TTC549 (cell line): Measurements from ENCODE around the gene JMY.
"Not testable (repeated sequence)": the region's sequence is repeated elsewhere in the genome, so short reads cannot be mapped to it uniquely, and the experiment has no call there.

ENCODE experiments used
- FAIRE-seq: peaks from 2 replicates; lab custom pipeline; 2012; peaks lifted over from hg19 to GRCh38; lab: Jason Lieb, UNC

The JMY gene

DNA sequence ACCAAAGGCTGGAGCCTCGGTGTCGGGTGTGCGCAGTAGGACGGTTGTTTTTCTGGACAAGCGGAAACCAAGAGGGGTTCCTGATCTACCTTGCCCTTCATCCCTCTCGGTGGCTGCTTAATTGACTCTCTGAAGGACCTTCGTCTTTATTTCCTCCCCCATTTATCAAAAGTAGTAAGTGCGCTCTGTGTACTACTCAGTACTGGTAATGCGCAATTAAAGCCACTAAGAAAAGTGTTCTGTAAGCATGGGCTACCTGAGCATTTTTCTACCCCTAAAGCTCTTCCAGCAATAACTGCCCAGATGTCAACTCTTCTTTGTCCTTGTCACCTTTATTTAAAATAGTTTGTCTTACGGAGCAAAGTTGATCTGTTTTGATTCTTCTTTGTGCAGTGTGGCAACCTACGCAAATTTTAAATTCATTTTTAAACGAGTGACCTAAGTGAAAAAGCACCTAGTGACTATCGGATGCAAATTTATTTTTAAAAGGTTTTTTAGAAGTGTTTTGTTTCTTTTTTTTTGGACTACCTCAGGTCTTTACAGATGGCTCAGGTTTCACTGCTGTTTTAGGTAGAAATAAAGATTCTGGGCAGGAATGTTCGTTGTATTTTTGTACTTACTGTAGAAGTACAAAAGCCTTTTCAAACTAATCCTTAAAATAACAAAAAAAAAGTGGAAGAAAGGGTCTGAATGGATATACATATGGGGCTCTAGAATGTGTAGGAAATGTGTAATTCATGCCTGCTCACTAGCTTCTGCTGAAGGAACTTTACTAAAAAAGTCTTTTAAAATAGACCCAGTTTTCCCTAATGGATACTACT, 2.0 kb downstream of the JMY start:
- no peak for FAIRE-seq

DNA sequence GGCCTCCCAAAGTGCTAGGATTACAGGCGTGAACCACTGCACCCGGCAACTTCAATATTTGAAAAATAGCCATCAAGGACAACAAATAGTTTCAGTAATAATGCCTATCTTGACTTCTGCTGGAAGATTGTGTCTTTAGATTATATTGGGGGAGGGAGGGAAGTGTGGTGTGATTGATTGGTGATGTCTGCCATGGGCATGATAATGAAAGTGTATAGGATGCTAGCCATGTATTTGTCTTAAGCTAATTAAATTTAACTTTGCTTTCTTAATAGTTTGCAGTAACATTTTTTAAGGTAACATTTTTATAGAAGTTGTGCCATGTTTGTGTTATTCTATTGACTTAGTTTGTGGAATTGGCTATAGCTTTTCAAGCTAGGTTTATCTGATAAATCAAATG, 4.6 kb downstream of the JMY start:
- no peak for FAIRE-seq

DNA sequence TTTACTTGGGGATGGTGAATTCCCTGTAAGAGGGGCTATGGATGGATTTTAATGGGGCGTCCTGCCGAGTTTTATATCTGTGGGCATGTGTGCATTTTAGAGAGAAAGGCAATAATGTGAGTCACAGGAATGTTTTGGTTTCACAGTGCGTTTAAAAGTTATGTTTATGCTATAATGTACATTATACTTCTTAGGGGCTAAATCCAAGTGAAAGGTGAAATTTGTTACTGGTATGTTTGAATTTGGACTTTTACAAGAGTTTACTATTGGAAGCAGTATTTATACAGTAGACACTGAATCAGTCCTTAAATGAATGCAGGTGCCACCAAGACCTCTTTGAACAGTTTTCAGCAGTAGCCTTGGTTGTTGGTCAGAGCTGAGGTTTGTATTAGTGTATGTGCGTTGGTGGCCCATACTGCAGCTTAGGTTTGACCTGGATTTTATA, 5.6 kb downstream of the JMY start:
- no peak for FAIRE-seq

DNA sequence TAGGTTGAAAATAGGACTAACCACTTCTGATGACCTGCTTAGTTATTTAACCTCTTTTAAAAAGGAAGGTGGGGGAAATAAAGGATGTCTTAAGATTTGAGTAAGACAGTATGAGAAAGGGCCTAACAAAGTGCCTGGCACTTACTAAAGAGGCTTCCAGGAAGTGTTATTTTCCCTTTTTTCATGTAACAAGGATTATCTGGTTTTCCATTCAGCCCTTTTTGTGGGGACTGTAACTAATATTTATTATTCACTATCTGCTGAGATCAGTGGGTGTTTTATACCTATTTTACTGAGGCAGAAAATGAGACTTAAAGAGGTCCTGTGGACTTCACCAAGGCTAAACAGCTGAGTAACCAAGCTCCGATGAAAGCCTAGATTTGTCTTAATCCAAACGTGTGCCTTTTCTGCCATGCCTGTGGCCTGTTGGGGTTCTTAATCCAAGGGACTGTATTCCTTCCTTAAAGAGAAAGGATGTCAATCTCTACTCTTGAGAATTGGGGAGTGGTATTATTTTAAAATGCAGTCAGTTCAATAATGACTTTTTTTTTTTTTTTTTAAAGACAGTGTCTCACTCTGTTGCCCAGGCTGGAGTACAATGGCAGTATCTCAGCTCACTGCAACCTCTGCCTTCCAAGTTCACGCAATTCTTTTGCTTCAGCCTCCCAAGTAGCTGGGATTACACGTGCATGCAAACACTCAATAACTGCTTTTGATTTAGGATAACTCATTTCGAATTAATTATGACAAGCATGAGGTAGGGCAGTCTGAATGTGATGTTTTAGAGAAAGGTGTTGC, 6.5 kb downstream of the JMY start:
- FAIRE-seq, result no peak

DNA sequence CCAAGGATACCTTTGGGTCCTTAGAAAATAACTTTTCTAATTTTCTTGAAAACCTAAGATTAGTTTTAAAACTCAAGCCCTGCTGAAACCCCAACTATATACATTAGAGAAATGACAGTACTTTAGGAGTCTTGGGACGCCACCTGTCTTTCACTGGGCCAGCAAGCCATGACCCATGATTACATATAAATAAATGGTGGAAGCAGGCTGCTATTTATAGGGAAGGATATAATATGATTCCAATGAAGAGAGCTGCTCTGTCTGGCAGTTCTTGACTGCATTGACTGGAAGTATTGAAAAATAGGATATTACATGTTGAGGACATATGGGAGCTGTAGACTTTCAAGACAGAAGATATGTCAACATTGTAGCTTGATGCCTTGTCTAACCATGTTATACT, 7.3 kb downstream of the JMY start:
- FAIRE-seq, result no peak

DNA sequence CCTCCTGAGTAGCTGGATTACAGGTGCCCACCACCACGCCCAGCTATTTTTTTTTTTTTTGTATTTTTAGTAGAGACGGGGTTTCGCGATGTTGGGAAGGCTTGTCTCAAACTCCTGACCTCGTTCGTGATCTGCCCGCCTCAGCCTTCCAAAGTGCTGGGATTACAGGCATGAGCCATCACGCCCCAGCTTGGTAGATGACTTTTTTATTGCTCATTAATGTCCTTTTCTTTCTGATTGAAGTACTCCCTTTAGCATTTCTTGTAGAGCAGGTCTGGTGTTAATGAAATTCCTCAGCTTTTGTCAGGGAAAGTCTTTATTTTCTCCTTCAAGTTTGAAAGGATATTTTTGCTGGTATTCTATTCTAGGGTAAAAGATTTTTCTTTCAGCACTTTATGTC, 18.1 kb downstream of the JMY start:
- FAIRE-seq, result not testable (repeated sequence)

DNA sequence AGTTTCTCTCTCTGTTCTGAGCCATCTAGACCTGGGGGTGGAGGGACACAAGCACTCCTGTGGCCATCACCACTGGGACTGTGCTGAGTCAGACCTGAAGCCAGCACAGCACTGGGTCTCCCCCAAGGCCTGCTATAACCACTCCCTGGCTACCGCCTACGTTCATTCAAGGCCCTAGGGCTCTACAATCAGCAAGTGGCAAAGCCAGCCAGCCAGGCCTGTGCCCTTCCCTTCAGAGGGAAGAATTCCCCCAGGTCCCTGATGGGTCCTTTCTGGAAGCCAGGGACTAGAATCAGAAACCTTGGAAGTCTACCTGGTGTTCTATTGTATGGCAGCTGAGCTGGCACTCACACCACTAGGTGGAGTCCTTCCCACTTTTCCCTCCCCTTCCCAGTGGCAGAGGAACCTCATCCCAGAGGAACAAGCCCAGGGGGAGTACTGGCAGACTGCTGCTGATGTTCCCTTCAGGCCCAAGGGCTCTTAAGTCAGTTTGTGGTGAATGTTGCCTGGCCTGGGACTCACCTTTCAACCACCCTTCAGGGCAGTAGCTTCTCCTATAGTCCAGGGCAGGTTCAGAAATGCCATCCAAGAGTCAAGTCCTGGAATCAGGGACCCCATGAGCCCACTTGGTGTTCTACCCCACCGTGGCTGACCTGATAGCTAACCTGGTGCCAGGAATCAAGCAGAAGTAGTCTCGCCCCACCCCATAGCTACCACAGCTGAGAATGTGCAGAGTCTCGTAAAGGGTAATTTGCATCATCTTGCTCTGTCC, 20.0 kb downstream of the JMY start:
- FAIRE-seq, result no peak

DNA sequence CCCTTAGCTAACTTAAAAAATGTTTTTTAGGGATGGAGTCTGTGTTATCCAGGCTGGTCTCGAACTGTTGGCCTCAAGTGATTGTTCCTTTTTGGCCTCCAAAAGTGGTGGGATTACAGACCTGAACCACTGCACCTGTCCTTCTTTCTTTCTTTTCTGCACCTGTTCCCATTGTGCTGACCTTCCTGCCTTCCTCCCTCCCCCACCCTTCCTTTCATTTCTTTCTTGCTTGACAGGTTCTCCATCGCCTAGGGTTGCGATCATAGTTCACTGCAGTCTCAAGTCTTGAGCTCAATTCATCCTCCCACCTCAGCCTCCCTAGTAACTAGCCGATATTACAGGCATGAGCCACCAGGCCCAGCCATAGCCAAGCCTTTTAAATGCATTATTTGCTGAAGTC, 20.6 kb downstream of the JMY start:
- no peak for FAIRE-seq

DNA sequence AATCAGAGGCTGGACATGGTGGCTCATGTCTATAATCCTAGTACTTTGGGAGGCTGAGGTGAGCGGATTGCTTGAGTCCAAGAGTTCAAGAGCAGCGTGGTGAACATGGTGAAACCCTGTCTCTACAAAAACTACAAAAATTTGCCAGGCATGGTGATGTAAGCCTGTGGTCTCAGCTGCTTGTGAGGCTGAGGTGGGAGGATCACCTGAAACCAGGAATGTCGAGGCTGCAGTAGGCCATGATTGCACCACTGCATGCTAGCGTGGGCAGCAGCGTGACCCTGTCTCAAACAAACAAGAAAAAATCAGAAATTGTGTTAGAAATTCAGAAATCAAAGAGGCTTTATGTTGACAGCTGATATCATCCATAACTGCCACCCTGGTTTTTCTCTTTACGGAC, 21.4 kb downstream of the JMY start:
- FAIRE-seq, result no peak

DNA sequence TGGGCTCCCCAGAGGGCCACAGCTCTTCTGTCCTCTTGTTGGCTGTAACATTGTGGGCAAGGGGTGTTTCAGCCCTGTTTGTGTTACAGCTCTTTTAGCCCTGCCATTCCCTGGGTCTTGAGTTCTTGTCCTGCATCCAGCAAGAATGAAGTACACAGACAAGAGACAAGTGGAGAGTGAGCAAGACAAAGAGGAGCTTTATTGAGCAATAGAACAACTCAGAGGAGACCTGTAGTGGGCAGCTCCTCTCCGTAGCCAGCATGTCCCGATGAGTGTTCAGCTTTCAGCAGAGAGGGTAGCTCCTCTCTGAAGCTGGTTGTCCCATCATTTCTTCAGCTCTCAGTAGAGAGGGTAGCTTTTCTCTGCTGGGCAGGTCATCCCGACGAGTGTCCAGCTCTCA, 22.9 kb downstream of the JMY start:
- FAIRE-seq, result no peak

DNA sequence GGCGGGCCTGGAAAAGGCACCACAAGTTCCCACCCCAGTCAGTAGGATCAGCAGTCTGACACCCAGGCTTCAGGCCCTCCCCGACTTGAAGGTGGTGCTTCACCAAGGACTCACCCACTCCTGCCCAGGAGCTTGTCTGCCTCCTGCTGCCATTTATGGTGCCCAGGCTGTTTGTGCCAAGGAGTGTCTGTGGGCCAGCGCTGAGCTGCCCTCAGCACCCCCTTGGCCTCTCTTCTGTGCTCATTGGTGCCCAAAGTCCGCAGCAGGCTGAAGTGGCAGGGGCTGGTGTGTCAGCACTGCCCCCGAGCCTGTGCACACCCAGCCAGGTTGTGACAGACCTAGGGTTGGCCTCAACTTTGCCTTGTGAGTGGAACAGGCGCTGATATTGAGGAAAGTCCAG, 23.5 kb downstream of the JMY start:
- no peak for FAIRE-seq

DNA sequence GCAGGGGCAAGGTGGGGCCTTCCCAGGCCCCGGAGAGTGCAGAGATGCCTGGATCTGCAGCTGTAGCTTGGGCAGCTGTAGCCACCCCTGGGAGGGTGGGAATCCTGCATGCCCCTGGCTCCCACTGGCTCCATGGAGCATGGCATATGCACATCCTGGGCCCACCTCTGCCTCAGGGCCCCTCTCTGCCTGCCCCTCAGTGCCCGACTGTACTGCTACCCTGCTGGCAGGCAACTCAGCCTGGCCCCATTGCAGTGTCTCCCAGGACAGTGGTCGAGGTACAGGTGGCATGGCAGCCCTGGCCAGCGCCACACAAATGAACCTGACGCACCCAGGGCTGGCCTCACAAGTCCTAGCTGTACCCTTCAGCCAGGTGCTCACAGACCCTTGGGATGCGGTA, 23.9 kb downstream of the JMY start:
- FAIRE-seq, result no peak

DNA sequence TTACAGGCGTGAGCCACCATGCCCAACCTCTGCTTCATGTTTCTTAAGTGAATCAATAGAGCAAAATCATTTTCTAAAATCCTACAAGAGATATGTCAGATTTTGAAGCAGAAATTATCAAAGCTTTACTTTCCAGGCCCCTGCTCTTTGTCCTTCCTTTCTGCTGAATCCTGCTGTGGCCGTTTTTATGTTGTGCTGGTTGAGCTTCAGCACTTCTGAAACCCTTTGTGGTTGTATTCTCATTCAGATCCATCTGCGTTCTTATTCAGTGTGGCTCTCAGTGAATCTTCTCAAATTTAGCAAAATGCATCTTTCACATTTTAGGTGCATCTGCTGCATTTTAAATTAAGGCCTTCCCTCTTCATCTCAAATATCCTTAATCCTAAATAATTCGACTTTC, 26.0 kb downstream of the JMY start:
- FAIRE-seq, result no peak

DNA sequence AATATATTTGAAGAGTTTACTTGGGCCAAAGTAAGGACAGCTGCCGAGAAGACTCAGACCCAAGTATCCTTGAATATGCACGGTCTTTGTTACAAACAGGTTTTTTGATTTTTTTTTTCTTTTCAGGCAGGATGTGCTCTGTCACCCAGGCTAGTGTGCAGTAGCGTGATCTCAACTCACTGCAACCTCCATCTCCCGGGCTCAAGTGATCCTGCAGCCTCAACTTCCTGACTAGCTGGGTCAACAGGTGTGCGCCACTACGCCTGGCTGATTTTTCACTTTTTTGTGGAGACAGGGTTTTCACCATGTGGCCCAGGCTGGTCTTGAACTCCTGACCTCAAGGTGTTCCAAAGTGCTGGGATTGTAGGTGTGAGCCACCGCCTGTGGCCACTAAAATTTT, 27.4 kb downstream of the JMY start:
- FAIRE-seq, result no peak

DNA sequence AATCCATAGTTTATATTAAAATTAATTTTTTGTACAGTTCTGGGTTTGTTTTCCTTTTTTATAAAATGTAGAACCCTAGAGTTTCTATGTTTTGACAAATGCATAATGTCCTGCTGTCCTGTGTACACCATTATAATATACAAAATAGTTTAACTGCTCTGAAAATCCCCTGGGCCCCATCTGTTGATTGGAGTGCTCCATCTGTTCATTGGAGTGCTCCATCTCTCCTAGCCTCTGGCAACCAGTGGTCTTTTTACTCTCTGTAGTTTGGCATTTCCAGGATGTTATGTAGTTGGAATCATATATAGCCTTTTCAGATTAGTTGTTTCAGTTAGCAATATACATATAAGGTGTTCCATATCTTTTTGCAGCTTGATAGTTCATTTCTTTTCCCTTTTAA, 31.2 kb downstream of the JMY start:
- FAIRE-seq, result no peak

DNA sequence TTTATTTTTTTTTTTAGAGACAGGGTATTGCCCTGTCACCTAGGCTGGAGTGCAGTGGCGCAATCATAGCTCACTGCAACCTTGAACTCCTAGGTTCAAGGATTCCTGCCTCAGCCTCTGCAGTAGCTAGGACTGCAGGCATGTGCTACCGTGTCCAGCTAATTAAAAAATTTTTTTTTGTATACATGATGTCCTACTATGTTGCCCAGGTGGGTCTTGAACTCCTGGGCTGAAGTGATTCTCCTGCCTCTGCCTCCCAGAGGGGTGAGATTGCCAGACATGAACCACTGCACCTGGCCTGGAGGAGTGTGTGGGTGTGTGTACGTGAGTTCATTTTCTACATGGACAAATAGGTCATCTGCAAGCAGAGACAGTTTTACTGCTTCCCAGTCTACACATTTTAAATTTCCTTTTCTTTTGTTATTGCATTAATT, 33.8 kb downstream of the JMY start:
- no peak for FAIRE-seq

DNA sequence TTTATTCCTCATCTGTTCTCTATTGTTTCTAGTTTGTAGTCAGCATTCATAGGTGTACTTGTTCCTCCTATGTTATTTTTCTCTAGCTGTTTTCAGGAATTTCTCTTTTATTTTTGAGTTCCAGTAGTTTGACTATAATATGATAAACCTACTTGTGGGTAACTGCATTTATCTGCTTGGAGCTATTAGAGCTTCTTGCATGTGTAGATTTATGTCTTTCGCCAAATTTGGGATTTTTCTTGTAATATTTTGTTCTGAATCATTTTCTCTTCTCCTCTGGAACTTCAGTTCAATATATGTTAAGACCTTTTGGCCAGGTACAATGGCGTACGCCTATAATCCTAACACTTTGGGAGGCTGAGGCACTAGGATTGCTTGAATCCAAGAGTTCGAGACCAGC, 37.4 kb downstream of the JMY start:
- no peak for FAIRE-seq

DNA sequence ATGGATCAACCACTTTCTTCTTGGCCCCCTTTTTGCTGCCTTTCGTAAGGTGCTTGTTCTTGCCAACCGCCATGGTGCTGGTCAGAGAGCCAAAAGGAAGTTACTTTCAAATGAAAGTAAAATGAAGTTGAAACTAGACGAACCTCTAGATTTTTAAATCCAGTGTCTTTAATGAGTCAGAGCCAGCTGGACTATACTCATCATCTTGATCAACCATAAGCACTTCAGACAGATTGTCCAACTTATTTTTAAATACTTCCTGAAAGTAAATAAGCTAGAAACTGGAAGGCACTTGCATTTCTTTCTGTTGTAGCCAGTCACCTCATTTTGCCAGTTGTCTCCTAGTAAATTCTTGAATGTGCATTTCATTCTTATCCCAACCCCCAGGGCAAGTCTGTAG, 48.9 kb downstream of the JMY start:
- FAIRE-seq, result no peak

DNA sequence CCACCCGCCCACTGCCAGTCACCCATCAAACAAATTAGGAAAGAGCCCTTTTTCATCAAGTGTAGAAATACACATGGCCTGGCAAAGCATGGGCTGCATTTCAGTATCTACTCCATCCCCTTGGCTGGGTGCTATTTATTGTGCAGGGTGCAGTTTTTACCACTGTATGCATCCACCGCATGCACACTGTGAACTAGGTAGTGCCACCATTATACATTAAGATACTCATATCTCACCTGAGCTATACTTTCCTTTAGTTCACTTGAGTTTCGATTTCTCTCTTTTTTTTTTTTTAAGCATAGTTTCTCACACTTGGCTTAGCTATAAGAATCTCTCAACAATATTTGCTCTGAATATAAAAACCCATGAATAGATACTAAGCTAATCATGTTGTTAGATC, 49.4 kb downstream of the JMY start:
- FAIRE-seq, result no peak

DNA sequence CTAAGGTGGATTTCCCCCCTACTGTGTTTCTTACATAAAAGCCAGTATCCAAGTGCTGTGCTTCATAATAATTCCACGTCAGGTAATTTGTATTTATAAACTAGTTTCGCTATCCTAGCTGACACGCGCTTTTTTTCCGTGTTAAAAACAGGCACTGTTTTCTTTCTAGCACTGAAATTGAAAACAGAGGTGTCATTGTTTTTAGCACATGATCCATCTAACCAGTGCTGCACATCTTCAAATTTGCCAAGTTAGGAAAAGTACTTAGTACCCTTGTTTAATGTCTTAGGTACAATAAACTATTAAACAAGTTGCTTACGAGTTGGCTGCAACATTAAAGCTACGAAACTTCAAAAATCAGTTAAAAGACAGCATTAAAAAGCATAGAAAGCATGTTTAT, 49.9 kb downstream of the JMY start:
- FAIRE-seq, result no peak

DNA sequence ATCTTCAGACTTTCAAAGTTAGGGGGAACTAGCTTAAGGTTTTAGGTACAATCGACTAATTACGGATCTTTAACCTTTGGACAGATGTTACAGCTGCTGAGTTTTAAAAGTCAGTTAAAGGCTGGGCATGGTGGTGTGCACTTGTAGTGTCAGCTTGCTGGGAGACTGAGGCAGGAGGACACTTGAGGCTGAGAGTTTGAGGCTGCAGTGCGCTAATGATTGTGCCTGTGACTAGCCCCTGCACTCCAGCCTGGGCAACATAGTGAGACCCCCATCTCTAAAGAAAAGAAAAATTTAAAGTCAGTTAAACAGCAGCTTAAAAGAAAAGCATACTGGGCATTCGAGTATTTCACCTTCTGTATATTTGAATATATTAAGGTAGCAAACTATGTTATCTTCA, 51.4 kb downstream of the JMY start:
- FAIRE-seq, result no peak

DNA sequence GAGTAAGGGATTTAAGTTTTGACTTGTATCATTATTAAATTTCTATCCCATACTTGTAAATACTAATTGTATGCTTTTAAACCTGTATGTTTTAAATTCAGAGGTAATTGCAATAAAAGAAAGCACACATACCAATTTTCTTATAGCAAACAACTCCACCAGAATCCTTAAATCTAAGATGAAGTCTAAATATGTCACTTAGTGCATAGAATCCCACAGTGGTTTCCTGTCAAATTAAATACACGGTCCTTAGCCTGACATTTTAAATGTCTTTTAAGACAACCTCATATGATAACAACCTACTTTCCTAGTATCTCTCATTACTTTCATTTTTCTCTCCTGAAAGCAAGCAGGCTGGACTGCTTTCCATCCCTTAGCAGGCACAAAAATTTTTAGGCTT, 52.0 kb downstream of the JMY start:
- FAIRE-seq, result no peak

DNA sequence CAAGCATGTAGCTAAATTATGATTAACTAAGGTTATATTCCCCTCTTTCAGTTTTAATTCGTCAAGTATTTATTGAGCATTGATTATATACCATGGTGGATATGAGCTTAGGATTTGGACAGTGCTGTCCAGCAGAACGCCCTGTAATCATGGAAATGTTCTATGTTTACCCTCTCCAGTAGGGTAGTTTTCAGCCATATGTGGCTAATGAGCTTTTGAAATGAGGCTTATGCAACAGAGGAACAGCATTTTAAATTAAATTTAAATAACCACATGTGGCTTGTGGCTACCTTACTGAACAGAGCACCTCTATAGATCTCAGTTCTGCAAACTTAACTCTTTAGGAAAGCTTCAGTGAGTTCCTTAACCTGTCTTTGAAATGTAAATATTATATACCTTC, 59.1 kb downstream of the JMY start:
- no peak for FAIRE-seq
